ENCODE measurements around the gene EPB41L2.

The EPB41L2 gene

GRCh38 chr6:130906736-130907381 is 156.2 kb downstream of the EPB41L2 start:
- no peaks in the 10 kb centered on the region for H3K36me3 ChIP-seq (ENCODE audit: insufficient read depth)
- no peaks in the 10 kb centered on the region for H4K20me1 ChIP-seq (ENCODE audit: insufficient read depth)
- H2AFZ ChIP-seq (ENCODE audit: low read depth) = no peak overlapping the region
- H3K27me3 ChIP-seq (ENCODE audit: insufficient read depth, low read depth) = no peaks in the 10 kb centered on the region
- no peak for TF ChIP-seq CTCF (conservative IDR thresholded peaks at IDR 0.05; ENCODE audit: low read depth, low read length)
- H3K9ac ChIP-seq = no peak overlapping the region
- H3K4me3 ChIP-seq (IDR thresholded peaks at IDR 0.05; ENCODE audit: insufficient read depth, low read depth, low read length) = no peak overlapping the region
- no peak overlapping the region for H3K4me2 ChIP-seq
- H3K4me1 ChIP-seq (ENCODE audit: low read depth, poor library complexity, severe bottlenecking) = no peaks in the 10 kb centered on the region
- no peak overlapping the region for H3K27ac ChIP-seq
- no peaks in the 10 kb centered on the region for H3K79me2 ChIP-seq (ENCODE audit: insufficient read depth, low read depth)

- Histone ChIP-seq H3K79me2 (ENCODE audit: insufficient read depth, low read depth) (no peaks in the 10 kb centered on the region), H3K9ac (no peak overlapping the region), H3K4me2 (no peak overlapping the region), H3K27me3 (ENCODE audit: insufficient read depth, low read depth) (no peaks in the 10 kb centered on the region), H3K36me3 (ENCODE audit: insufficient read depth) (no peaks in the 10 kb centered on the region), H3K4me1 (ENCODE audit: low read depth, poor library complexity, severe bottlenecking) (no peaks in the 10 kb centered on the region), H3K27ac (no peak overlapping the region), H3K4me3 (IDR thresholded peaks at IDR 0.05; ENCODE audit: insufficient read depth, low read depth, low read length) (no peak overlapping the region), H2AFZ (ENCODE audit: low read depth) (no peak overlapping the region), H4K20me1 (ENCODE audit: insufficient read depth) (no peaks in the 10 kb centered on the region)
- no peak for TF ChIP-seq CTCF (conservative IDR thresholded peaks at IDR 0.05; ENCODE audit: low read depth, low read length)
Measured at GRCh38 chr6:130903602-130904001, 159.4 kb downstream of the EPB41L2 start.

- H3K4me3 ChIP-seq (IDR thresholded peaks at IDR 0.05; ENCODE audit: insufficient read depth, low read depth, low read length) = no peak overlapping the region
- no peaks in the 10 kb centered on the region for H3K4me1 ChIP-seq (ENCODE audit: low read depth, poor library complexity, severe bottlenecking)
- H3K27me3 ChIP-seq (ENCODE audit: insufficient read depth, low read depth) = no peaks in the 10 kb centered on the region
- H3K36me3 ChIP-seq (ENCODE audit: insufficient read depth) = no peaks in the 10 kb centered on the region
- no peak overlapping the region for H3K27ac ChIP-seq
- no peak overlapping the region for H2AFZ ChIP-seq (ENCODE audit: low read depth)
- H4K20me1 ChIP-seq (ENCODE audit: insufficient read depth) = no peaks in the 10 kb centered on the region
- no peak for TF ChIP-seq CTCF (conservative IDR thresholded peaks at IDR 0.05; ENCODE audit: low read depth, low read length)
- no peak overlapping the region for H3K9ac ChIP-seq
- no peaks in the 10 kb centered on the region for H3K79me2 ChIP-seq (ENCODE audit: insufficient read depth, low read depth)
- H3K4me2 ChIP-seq = no peak overlapping the region
Measured at GRCh38 chr6:130903007-130903406, 160.0 kb downstream of the EPB41L2 start.

DNA sequence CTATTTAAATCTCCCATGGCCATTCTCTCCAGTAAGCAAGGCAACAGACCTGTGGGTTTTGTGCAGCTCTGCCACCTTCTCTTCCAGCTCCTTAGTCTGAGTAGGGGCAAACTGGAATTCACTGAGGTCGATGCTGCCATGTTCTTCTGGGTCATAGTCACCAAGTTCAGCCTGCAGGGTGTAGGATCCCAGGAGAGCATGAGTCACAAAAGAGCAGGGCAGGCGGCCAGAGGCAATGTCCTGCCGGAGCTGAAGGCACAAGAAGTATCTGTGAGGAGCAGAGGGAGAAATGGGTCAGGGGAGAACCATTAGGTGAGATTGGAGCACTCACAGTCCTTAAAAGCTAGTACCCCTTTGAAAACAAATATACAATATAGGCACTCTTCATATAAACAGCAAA is 162.1 kb downstream of the EPB41L2 start:
- Histone ChIP-seq H2AFZ (ENCODE audit: low read depth) (no peak overlapping the region), H4K20me1 (ENCODE audit: insufficient read depth) (no peaks in the 10 kb centered on the region), H3K4me2 (no peak overlapping the region), H3K4me1 (ENCODE audit: low read depth, poor library complexity, severe bottlenecking) (no peaks in the 10 kb centered on the region), H3K36me3 (ENCODE audit: insufficient read depth) (no peaks in the 10 kb centered on the region), H3K4me3 (IDR thresholded peaks at IDR 0.05; ENCODE audit: insufficient read depth, low read depth, low read length) (no peak overlapping the region), H3K27ac (no peak overlapping the region), H3K27me3 (ENCODE audit: insufficient read depth, low read depth) (no peaks in the 10 kb centered on the region), H3K79me2 (ENCODE audit: insufficient read depth, low read depth) (no peaks in the 10 kb centered on the region), H3K9ac (no peak overlapping the region)
- TF ChIP-seq CTCF (conservative IDR thresholded peaks at IDR 0.05; ENCODE audit: low read depth, low read length) = no peak

Measured in KMS-11 (cell line).